ENCODE measurements around the gene CALD1. TPM values are rescaled to one million over a fixed set of nuclear protein-coding genes. Genes with fewer than 3 reads are reported as not detected.

The CALD1 gene, protein sequence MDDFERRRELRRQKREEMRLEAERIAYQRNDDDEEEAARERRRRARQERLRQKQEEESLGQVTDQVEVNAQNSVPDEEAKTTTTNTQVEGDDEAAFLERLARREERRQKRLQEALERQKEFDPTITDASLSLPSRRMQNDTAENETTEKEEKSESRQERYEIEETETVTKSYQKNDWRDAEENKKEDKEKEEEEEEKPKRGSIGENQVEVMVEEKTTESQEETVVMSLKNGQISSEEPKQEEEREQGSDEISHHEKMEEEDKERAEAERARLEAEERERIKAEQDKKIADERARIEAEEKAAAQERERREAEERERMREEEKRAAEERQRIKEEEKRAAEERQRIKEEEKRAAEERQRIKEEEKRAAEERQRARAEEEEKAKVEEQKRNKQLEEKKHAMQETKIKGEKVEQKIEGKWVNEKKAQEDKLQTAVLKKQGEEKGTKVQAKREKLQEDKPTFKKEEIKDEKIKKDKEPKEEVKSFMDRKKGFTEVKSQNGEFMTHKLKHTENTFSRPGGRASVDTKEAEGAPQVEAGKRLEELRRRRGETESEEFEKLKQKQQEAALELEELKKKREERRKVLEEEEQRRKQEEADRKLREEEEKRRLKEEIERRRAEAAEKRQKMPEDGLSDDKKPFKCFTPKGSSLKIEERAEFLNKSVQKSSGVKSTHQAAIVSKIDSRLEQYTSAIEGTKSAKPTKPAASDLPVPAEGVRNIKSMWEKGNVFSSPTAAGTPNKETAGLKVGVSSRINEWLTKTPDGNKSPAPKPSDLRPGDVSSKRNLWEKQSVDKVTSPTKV
- polyA plus RNA-seq = 10 to 100 TPM in 3 of 4 donors, 1 to 10 TPM in 1; 3.4 to 70.8 (median 45.3) TPM
- long read RNA-seq, donor 1, full-length matches to known transcripts = 17 of 90 reads
- long read RNA-seq, donor 1, partial matches to known transcripts = 73 of 90 reads
- long read RNA-seq, donor 1, other reads (novel, unspliced or antisense) = 0 of 90 reads
- long read RNA-seq, donor 2, partial matches to known transcripts = 10 of 11 reads
- long read RNA-seq, donor 2, other reads (novel, unspliced or antisense) = 0 of 11 reads
- long read RNA-seq, donor 3, full-length matches to known transcripts = 7 of 104 reads
- long read RNA-seq, donor 3, partial matches to known transcripts = 97 of 104 reads
- long read RNA-seq, donor 3, other reads (novel, unspliced or antisense) = 0 of 104 reads
- long read RNA-seq, donor 4, partial matches to known transcripts = 0 of 1 reads
- long read RNA-seq, donor 4, other reads (novel, unspliced or antisense) = 0 of 1 reads
- long read RNA-seq, donor 5, full-length matches to known transcripts = 4 of 13 reads
- long read RNA-seq, donor 5, partial matches to known transcripts = 9 of 13 reads
- long read RNA-seq, donor 5, other reads (novel, unspliced or antisense) = 0 of 13 reads
- long read RNA-seq, donor 6, full-length matches to known transcripts = 8 of 68 reads
- long read RNA-seq, donor 6, partial matches to known transcripts = 60 of 68 reads
- long read RNA-seq, donor 6, other reads (novel, unspliced or antisense) = 0 of 68 reads
- long read RNA-seq, donor 7, full-length matches to known transcripts = 13 of 159 reads
- long read RNA-seq, donor 7, partial matches to known transcripts = 146 of 159 reads
- long read RNA-seq, donor 7, other reads (novel, unspliced or antisense) = 0 of 159 reads
- long read RNA-seq, donor 8, partial matches to known transcripts = 13 of 16 reads
- long read RNA-seq, donor 8, other reads (novel, unspliced or antisense) = 0 of 16 reads
- long read RNA-seq, donor 9, full-length matches to known transcripts = 4 of 34 reads
- long read RNA-seq, donor 9, partial matches to known transcripts = 30 of 34 reads
- long read RNA-seq, donor 9, other reads (novel, unspliced or antisense) = 0 of 34 reads
- long read RNA-seq, donor 10, full-length matches to known transcripts = 30 of 498 reads
- long read RNA-seq, donor 10, partial matches to known transcripts = 451 of 498 reads
- long read RNA-seq, donor 10, other reads (novel, unspliced or antisense) = 17 of 498 reads

DNA sequence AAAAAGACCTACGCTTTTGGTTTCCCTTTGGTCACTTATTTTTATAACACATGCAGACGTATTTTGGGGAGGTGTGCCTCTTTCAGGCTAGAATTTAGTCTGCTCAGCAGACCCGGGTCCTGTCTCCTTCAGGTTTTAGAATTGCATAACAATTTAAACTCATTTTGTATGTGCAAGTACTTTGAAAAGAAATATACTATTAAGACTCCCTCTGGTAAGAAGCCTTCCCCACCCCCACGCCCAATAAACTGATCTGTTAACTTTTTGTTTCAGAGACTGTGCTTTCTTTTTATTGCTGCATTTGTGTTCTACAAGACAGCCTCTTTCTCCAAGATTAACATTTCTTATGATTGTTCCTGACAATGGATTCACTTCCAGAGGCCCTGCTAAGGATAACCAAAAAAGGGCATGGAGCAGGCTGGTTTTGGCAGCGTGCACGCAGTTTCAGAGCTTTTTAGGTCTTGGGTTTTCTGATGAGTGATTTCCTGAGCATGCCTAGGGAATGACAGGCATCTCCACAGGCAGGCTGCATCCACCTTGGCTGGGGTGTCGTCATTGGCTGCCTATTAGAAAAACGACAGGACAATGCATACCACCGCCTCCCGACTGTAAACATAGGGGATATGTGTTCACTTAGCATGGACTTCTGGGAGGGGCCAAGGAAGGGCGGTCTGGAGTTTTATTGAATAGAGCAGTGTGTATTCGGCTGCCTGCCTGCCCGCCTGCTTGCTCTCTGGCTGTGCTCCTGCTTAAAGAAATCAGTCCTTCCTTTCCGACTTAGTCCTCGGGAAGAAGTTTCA, at the start of gene CALD1:
CALD1 (plus strand) TSS at position 694 of the 800 bp plus-strand sequence. CDS start 88,100 bp downstream, outside the sequence.
- FAIRE-seq (no peak), DNase-seq (peak; percentile 20 to 66)
- peak within 1 kb of the TSS; percentile 1 to 84 (median 77) for H3K27ac ChIP-seq (ENCODE audit: low read depth in 1 of 3, low read length in 2 of 3)
- H3K27me3 ChIP-seq (ENCODE audit: control insufficient read depth in 3 of 3, insufficient read depth in 3 of 3, low read length in 3 of 3) = no peaks in the 10 kb centered on the region
- no peaks in the 10 kb centered on the region for H3K36me3 ChIP-seq (ENCODE audit: control insufficient read depth in 3 of 3, insufficient read depth in 2 of 3, low read depth in 1 of 3, low read length in 3 of 3)
- WGBS, 3 donors = 11 to 28% (median 24%) methylated on average over 15 of the region's 15 CpGs
- no peaks in the 10 kb centered on the region for H3K9me3 ChIP-seq (ENCODE audit: control insufficient read depth in 2 of 2, insufficient read depth in 1 of 2, low read depth in 1 of 2, low read length in 1 of 2)
- peak within 1 kb of the TSS; percentile 2 to 53 (median 19) for H3K4me3 ChIP-seq (ENCODE audit: low read depth in 1 of 3, low read length in 3 of 3)
- H3K4me1 ChIP-seq (ENCODE audit: control insufficient read depth in 3 of 3, insufficient read depth in 2 of 3, low read depth in 1 of 3, low read length in 2 of 3) = peaks cover 0 to 7% (median 0%) of the 10 kb centered on the region in 3 donors

DNA sequence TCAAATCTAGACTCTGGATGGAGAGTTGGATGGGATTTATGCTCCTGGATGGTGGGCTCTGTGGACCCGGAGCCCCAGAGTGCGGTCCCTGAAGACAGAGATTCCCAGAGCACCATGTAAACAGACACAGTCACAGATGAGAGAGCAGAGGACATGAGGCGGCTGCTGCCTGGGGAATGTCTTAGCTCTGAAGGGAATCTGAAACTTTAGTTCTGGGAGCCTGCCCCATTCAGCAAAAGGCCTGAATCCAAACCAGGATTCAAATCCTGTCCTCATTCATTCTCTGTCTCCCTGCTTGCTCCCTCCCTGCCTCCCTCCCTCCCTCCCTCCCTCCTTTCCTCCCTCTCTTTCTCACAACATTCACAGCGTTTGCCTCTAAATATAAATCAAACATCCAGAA, 49.5 kb upstream of the CALD1 start:
- WGBS, 3 donors = 53 to 67% (median 65%) methylated on average over 4 of the region's 4 CpGs
- peaks cover 0 to 3% (median 0%) of the 10 kb centered on the region in 3 donors for H3K27me3 ChIP-seq (ENCODE audit: control insufficient read depth in 3 of 3, insufficient read depth in 3 of 3, low read length in 3 of 3)
- no peak overlapping the region for H3K4me3 ChIP-seq (ENCODE audit: low read depth in 1 of 3, low read length in 3 of 3)
- no peaks in the 10 kb centered on the region for H3K9me3 ChIP-seq (ENCODE audit: control insufficient read depth in 2 of 2, insufficient read depth in 1 of 2, low read depth in 1 of 2, low read length in 1 of 2)
- DNase-seq = no peak
- H3K27ac ChIP-seq (ENCODE audit: low read depth in 1 of 3, low read length in 2 of 3) = peak overlapping the region in 2 of 3 donors; percentile 57 to 72
- no peaks in the 10 kb centered on the region for H3K36me3 ChIP-seq (ENCODE audit: control insufficient read depth in 3 of 3, insufficient read depth in 2 of 3, low read depth in 1 of 3, low read length in 3 of 3)
- peaks cover 0 to 6% (median 0%) of the 10 kb centered on the region in 3 donors for H3K4me1 ChIP-seq (ENCODE audit: control insufficient read depth in 3 of 3, insufficient read depth in 2 of 3, low read depth in 1 of 3, low read length in 2 of 3)
- no peak for FAIRE-seq

DNA sequence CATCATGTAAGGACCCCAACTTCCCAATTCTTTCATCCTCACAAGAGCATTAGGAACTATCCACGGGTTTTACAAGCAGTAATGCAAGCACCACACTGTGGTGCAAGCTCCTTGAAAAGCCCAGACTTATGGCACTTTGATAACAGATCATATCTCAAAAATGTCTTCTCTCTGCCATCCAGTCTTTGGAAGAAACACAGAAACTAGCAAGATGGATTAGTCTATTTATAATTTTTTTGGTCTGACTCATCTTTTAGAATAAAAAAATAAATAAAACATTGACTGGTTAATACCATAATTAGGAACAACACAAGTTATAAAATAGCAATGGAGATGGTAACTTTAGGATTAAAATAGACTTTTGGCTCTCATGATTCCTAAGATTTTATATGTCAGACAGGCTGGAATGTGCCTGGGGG, 49.0 kb upstream of the CALD1 start:
- no peak for FAIRE-seq
- 4 to 31% (median 23%) methylated on average over 1 of the region's 1 CpG for WGBS, 3 donors

DNA sequence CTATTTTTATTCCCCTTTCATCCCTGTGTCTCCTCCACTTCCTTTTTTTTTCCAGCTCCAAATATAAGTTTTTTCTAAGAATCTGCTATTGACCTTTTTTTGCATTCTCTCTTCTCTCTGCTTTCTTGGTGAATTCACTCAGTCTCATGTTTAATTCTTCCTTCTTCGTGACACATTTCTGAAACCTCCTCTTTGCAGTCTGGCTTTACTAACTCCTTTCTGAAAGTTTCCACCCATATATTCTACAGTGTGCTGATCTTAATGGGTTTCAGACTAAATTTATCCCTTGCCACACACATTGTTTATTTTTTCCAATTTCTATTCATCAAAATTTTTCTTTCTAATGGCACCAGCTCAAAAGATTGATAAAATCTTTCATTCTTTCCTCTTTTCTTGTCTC, 47.8 kb upstream of the CALD1 start:
- no peak for FAIRE-seq

More for the DNA sequence above, 49.0 kb upstream of the CALD1 start:
- no peak for DNase-seq
- Histone ChIP-seq H3K4me1 (ENCODE audit: control insufficient read depth in 3 of 3, insufficient read depth in 2 of 3, low read depth in 1 of 3, low read length in 2 of 3) (peaks cover 0 to 6% (median 0%) of the 10 kb centered on the region in 3 donors), H3K9me3 (ENCODE audit: control insufficient read depth in 2 of 2, insufficient read depth in 1 of 2, low read depth in 1 of 2, low read length in 1 of 2) (no peaks in the 10 kb centered on the region), H3K4me3 (ENCODE audit: low read depth in 1 of 3, low read length in 3 of 3) (no peak overlapping the region), H3K27me3 (ENCODE audit: control insufficient read depth in 3 of 3, insufficient read depth in 3 of 3, low read length in 3 of 3) (peaks cover 0 to 3% (median 0%) of the 10 kb centered on the region in 3 donors), H3K36me3 (ENCODE audit: control insufficient read depth in 3 of 3, insufficient read depth in 2 of 3, low read depth in 1 of 3, low read length in 3 of 3) (no peaks in the 10 kb centered on the region), H3K27ac (ENCODE audit: low read depth in 1 of 3, low read length in 2 of 3) (peak overlapping the region; percentile 21 to 72 (median 57))

DNA sequence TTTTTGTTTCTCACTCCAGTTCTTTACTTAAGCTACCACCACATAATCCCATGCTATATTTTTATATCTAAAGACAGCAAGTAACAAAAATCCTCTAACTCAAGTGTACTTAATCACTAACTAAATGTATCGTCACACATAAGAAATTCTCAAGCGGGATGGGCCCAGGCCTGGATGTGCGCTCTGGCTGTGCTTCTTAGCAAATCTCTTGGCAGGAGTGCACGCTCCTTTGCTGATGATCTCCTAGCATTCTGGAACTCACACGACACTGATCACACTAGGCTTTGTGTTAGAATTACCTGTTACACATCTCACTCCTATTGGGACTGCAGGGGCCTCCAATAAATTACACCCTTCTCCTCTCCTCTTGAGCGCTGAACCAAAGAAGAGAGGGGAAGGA, 46.7 kb upstream of the CALD1 start:
- 81 to 87% (median 85%) methylated on average over 6 of the region's 6 CpGs for WGBS, 3 donors
- Histone ChIP-seq H3K36me3 (ENCODE audit: control insufficient read depth in 3 of 3, insufficient read depth in 2 of 3, low read depth in 1 of 3, low read length in 3 of 3) (no peaks in the 10 kb centered on the region), H3K9me3 (ENCODE audit: control insufficient read depth in 2 of 2, insufficient read depth in 1 of 2, low read depth in 1 of 2, low read length in 1 of 2) (no peaks in the 10 kb centered on the region), H3K4me3 (ENCODE audit: low read depth in 1 of 3, low read length in 3 of 3) (no peak overlapping the region), H3K4me1 (ENCODE audit: control insufficient read depth in 3 of 3, insufficient read depth in 2 of 3, low read depth in 1 of 3, low read length in 2 of 3) (peaks cover 0 to 6% (median 0%) of the 10 kb centered on the region in 3 donors), H3K27me3 (ENCODE audit: control insufficient read depth in 3 of 3, insufficient read depth in 3 of 3, low read length in 3 of 3) (peaks cover 0 to 3% (median 0%) of the 10 kb centered on the region in 3 donors), H3K27ac (ENCODE audit: low read depth in 1 of 3, low read length in 2 of 3) (no peak overlapping the region)
- FAIRE-seq (no peak), DNase-seq (no peak)

More for the DNA sequence above, 47.8 kb upstream of the CALD1 start:
- Histone ChIP-seq H3K4me3 (ENCODE audit: low read depth in 1 of 3, low read length in 3 of 3) (no peak overlapping the region), H3K36me3 (ENCODE audit: control insufficient read depth in 3 of 3, insufficient read depth in 2 of 3, low read depth in 1 of 3, low read length in 3 of 3) (no peaks in the 10 kb centered on the region), H3K9me3 (ENCODE audit: control insufficient read depth in 2 of 2, insufficient read depth in 1 of 2, low read depth in 1 of 2, low read length in 1 of 2) (no peaks in the 10 kb centered on the region), H3K27ac (ENCODE audit: low read depth in 1 of 3, low read length in 2 of 3) (no peak overlapping the region), H3K27me3 (ENCODE audit: control insufficient read depth in 3 of 3, insufficient read depth in 3 of 3, low read length in 3 of 3) (peaks cover 0 to 3% (median 0%) of the 10 kb centered on the region in 3 donors), H3K4me1 (ENCODE audit: control insufficient read depth in 3 of 3, insufficient read depth in 2 of 3, low read depth in 1 of 3, low read length in 2 of 3) (peaks cover 0 to 6% (median 0%) of the 10 kb centered on the region in 3 donors)
- DNase-seq = no peak
- 61 to 80% (median 74%) methylated on average over 1 of the region's 1 CpG for WGBS, 3 donors

DNA sequence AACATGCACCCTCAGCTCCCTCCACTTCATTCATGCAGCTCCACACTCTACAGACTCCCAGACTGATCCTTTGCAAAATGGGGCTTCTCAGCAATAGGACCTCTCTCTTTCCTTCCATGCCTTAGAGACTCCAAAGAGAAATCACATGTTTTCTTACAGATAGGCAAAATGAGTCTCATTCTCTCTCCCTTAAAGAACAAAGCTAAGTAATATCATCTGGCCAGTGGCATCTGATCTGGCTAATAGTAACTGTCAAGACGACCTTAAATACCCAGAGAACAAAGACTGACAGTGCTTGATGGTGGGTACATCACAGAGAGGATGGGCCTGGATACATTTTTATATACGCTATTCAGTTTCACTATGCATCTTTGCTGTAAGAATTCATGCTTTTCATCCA, 43.1 kb upstream of the CALD1 start:
- H3K36me3 ChIP-seq (ENCODE audit: control insufficient read depth in 3 of 3, insufficient read depth in 2 of 3, low read depth in 1 of 3, low read length in 3 of 3) = no peaks in the 10 kb centered on the region
- H3K27ac ChIP-seq (ENCODE audit: low read depth in 1 of 3, low read length in 2 of 3) = no peak overlapping the region
- no peak overlapping the region for H3K4me3 ChIP-seq (ENCODE audit: low read depth in 1 of 3, low read length in 3 of 3)
- no peaks in the 10 kb centered on the region for H3K9me3 ChIP-seq (ENCODE audit: control insufficient read depth in 2 of 2, insufficient read depth in 1 of 2, low read depth in 1 of 2, low read length in 1 of 2)
- no peak for DNase-seq
- FAIRE-seq = no peak
- WGBS, 3 donors = 75 to 91% (median 76%) methylated on average over 2 of the region's 2 CpGs
- H3K4me1 ChIP-seq (ENCODE audit: control insufficient read depth in 3 of 3, insufficient read depth in 2 of 3, low read depth in 1 of 3, low read length in 2 of 3) = no peaks in the 10 kb centered on the region
- peaks cover 0 to 2% (median 0%) of the 10 kb centered on the region in 3 donors for H3K27me3 ChIP-seq (ENCODE audit: control insufficient read depth in 3 of 3, insufficient read depth in 3 of 3, low read length in 3 of 3)

Data from small intestine (tissue), 16 donors.